Gastroesophageal sphincter (tissue), 4 donors: ENCODE results near the gene PSMA7. TPM values are rescaled to one million over a fixed set of nuclear protein-coding genes. Genes with fewer than 3 reads are reported as not detected.

Experiments used
- ATAC-seq: fragments of 150-250 bp; one replicate; pipeline ENCODE4 v1.9.1; 2016; ENCODE audit warnings: mild to moderate bottlenecking, moderate library complexity
- H3K27ac ChIP-seq, 4 donors: fragments of 200-600 bp; sonication (generic) in 3 of 4; 1 replicate in 3 of 4; 2 replicates in 1 of 4; pipeline ENCODE4 v1.5.1; 2016 to 2019
- H3K27me3 ChIP-seq: fragments of 200-600 bp; sonication (generic); one replicate; pipeline ENCODE4 v1.5.1; 2019
- H3K36me3 ChIP-seq, 2 donors: fragments of 200-600 bp; sonication (generic); one replicate each; pipeline ENCODE4 v1.5.1; 2019; ENCODE audit warnings: control low read depth in 1 of 2
- H3K4me1 ChIP-seq, 3 donors: fragments of 200-600 bp; sonication (generic); 1 replicate in 2 of 3; 2 replicates in 1 of 3; pipeline ENCODE4 v1.5.1; 2016 to 2019; ENCODE audit warnings: control low read depth in 2 of 3
- H3K4me3 ChIP-seq, 2 donors: fragments of 200-600 bp; sonication (generic); one replicate each; pipeline ENCODE4 v1.5.1; 2019; ENCODE audit warnings: mild to moderate bottlenecking in 1 of 2, moderate library complexity in 1 of 2
- H3K9me3 ChIP-seq, 3 donors: fragments of 200-600 bp; sonication (generic); one replicate each; pipeline ENCODE4 v1.5.1; 2017 to 2019; ENCODE audit warnings: control low read depth in 2 of 3
- CTCF ChIP-seq, 4 experiments: fragments of 200-600 bp in 2 of 4; fragments of 450-650 bp in 2 of 4; sonication (generic) in 1 of 4; IDR thresholded peaks; one replicate each; pipeline ENCODE4 v1.5.1; 2017 to 2019; ENCODE audit warnings: antibody characterized with exemption in 4 of 4, mild to moderate bottlenecking in 2 of 4, moderate library complexity in 2 of 4
- EP300 ChIP-seq: sonication (generic); formaldehyde crosslinking; IDR thresholded peaks from one replicate; pipeline ENCODE4 v1.6.1; 2017; ENCODE audit warnings: antibody characterized with exemption, mild to moderate bottlenecking
- POLR2A ChIP-seq, 2 donors: fragments of 450-650 bp; IDR thresholded peaks; one replicate each; pipeline ENCODE4 v1.6.1; 2017; ENCODE audit warnings: antibody characterized with exemption in 2 of 2, mild to moderate bottlenecking in 2 of 2, moderate library complexity in 1 of 2
- POLR2AphosphoS5 ChIP-seq: sonication (generic); formaldehyde crosslinking; IDR thresholded peaks from one replicate; pipeline ENCODE4 v1.6.1; 2017; ENCODE audit warnings: antibody characterized with exemption
- WGBS, 2 donors: methylation state at CpG; one replicate each; pipeline ENCODE4 v1.1.5; 2018; ENCODE audit warnings: low coverage in 1 of 2; 5-methylcytosine and 5-hydroxymethylcytosine counted together
- total RNA-seq, 4 donors: library from RNA; depleted of rRNA; stranded (reverse); fragments of >200 nt; gene quantifications; one replicate each; pipeline ENCODE4 v1.1.0, GENCODE V29; 2016

Gene PSMA7
- total RNA-seq, 4 donors from 2014 or later: 253 to 352 (median 303) TPM

DNA sequence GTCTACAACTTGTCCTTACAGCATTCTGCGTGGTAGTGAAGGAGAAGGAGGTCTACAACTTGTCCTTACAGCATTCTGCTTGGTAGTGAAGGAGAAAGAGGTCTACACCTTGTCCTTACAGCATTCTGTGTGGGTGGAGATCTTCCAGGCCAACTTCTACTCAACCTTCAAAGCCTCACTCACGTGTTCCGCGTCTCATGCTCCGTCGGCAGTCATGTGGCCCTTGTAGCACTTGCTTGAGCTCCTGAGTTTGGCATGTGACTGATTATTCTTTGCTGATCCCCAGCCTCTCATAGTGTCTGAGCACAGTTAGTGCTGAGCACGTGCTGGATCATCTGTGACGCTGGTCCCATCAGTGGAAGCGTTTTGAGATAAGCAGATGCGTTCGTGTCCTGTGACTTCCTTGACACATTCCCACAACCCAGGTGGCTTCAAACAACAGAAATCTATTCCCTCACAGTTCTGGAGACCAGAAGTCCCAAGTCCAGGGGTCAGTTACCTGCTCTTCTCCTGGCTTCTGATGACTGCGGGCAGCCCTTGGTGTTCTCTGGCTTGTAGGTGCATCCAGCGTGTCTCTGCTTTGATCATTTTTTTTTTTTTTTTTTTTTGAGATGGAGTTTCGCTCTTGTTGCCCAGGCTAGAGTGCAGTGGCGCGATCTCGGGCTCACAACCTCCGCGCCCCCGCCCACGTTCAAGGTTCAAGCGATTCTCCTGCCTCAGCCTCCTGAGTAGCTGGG, 3.0 kb upstream of the PSMA7 start:
- WGBS, 2 donors: 89 to 93% methylated on average over 9 to 15 of the region's 22 CpGs
- peaks cover 0 to 68% (median 18%) of the 10 kb centered on the region in 3 donors for H3K4me1 ChIP-seq
- H3K27ac ChIP-seq: no peak overlapping the region
- no peak for TF ChIP-seq EP300
- TF ChIP-seq CTCF (IDR thresholded peaks at IDR 0.05): no peak
- TF ChIP-seq POLR2A (IDR thresholded peaks at IDR 0.05): no peak
- H3K36me3 ChIP-seq: no peaks in the 10 kb centered on the region
- no peak for ATAC-seq
- H3K27me3 ChIP-seq: no peaks in the 10 kb centered on the region
- no peak overlapping the region for H3K4me3 ChIP-seq
- H3K9me3 ChIP-seq: no peaks in the 10 kb centered on the region

DNA sequence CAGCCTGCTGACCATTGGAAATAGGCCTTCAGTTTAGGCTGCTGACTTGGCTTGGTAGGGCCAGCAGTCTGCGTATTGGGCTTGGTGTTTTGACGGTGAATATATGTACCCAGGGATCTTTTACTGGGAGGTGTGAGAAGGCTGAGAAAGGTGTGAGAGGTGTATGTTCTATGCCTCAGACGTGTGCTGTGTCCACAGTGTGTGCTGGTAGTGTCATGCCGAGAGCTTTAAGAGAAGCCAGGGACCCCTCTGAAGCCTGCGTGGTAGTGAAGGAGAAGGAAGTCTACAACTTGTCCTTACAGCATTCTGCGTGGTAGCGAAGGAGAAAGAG, 2.5 kb upstream of the PSMA7 start:
- peaks cover 0 to 73% (median 23%) of the 10 kb centered on the region in 3 donors for H3K4me1 ChIP-seq

DNA sequence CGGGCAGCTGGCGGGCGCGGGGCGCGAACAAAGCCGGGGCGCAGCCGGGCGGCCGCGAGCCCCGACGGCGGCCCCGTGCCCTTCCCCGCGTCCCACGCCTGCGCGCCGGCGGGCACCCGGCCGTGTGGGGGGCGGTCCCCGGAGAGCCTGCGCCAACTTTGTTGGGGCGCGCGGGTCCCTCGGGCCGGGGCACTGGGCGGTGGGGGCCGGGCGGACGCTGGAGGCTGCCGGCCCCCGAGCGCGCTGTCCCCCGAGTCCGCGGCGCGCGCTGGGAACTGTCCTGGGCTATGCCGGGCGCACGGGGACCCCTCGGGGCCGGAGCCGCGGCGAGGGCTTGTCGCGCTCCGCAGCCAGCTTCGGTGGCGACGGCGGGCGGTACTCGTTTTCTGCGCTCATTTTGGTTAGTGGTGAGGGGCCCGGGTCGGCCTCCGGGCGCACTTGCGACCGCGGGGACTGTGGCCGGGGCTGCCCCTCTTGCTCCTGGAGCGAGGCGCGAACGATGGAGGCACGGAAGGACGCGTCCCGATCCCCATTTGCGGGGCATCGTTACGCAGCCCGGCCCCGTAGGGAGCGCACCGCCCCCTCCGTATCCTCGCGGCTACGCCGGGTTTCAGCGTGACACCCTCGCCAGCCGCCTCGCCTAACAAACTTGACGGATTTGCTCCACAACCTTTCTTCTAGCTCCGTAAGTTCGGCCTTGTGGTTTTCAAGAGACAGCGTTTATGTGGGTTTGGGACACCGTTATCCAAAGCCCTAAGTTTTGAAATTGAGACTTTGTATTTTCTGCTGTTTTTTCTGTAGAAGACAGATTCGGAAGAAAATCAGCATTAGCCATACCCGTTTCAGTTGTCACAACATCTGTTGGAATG, 997 bp upstream of the PSMA7 start:
- peaks cover 0 to 15% of the 10 kb centered on the region in 2 donors for H3K36me3 ChIP-seq
- no peaks in the 10 kb centered on the region for H3K27me3 ChIP-seq
- no peaks in the 10 kb centered on the region for H3K9me3 ChIP-seq
- H3K27ac ChIP-seq: peak overlapping the region; percentile 91 to 100 (median 98)
- H3K4me1 ChIP-seq: peaks cover 0 to 75% (median 23%) of the 10 kb centered on the region in 3 donors
- TF ChIP-seq POLR2AphosphoS5: peak; percentile 46
- TF ChIP-seq CTCF (IDR thresholded peaks at IDR 0.05): peak in 2 of 4 experiments; percentile 5 to 41
- no peak for TF ChIP-seq EP300
- TF ChIP-seq POLR2A (IDR thresholded peaks at IDR 0.05): peak; percentile 40
- H3K4me3 ChIP-seq: peak overlapping the region; percentile 96
- peak; percentile 34 for ATAC-seq
- WGBS, 2 donors: 0 to 4% methylated on average over 6 to 7 of the region's 104 CpGs

More for the DNA sequence above, 2.5 kb upstream of the PSMA7 start:
- TF ChIP-seq EP300 (no peak), POLR2A (IDR thresholded peaks at IDR 0.05) (no peak), POLR2AphosphoS5 (no peak), CTCF (IDR thresholded peaks at IDR 0.05) (no peak)
- peaks cover 0 to under 1% of the 10 kb centered on the region in 2 donors for H3K36me3 ChIP-seq
- no peaks in the 10 kb centered on the region for H3K9me3 ChIP-seq
- WGBS, 2 donors: 85 to 93% methylated on average over 4 to 7 of the region's 7 CpGs
- ATAC-seq: no peak
- no peak overlapping the region for H3K4me3 ChIP-seq
- H3K27me3 ChIP-seq: no peaks in the 10 kb centered on the region
- no peak overlapping the region for H3K27ac ChIP-seq

- Histone ChIP-seq H3K36me3 (peaks cover 0 to 33% of the 10 kb centered on the region in 2 donors), H3K27ac (peak overlapping the region; percentile 91 to 100 (median 98)), H3K4me1 (peaks cover 0 to 66% (median 23%) of the 10 kb centered on the region in 3 donors), H3K27me3 (no peaks in the 10 kb centered on the region), H3K9me3 (no peaks in the 10 kb centered on the region), H3K4me3 (peak overlapping the region; percentile 96)
- 0% methylated on average over 5 to 6 of the region's 71 CpGs for WGBS, 2 donors
- ATAC-seq: peak; percentile 9
- TF ChIP-seq POLR2AphosphoS5 (no peak), POLR2A (IDR thresholded peaks at IDR 0.05) (no peak), CTCF (IDR thresholded peaks at IDR 0.05) (no peak), EP300 (no peak)
These were observed 728 bp downstream of the PSMA7 start for GRCh38 chr20:62142252-62143080.
